Stimulated activated CD4-positive, alpha-beta T cell treated with anti-CD3 and anti-CD28 coated beads, TNF-alpha, amount 100 ng/mL, for 4 hours (primary cell): ENCODE data around the gene SPPL2C.
A peak's percentile ranks its signal among the peaks of the same experiment; 100 is the strongest.

Source experiments
- DNase-seq, 3 experiments: peaks; one replicate each; pipeline ENCODE4 v3.0.0-alpha.2; 2020; ENCODE audit warnings: low read depth in 3 of 3

Gene SPPL2C

GRCh38 chr17:45877467-45877866 lies 32.8 kb downstream of the SPPL2C start:
- no peak for DNase-seq

GRCh38 chr17:45883063-45883462 lies 38.4 kb downstream of the SPPL2C start:
- no peak for DNase-seq

GRCh38 chr17:45886852-45887251 lies 42.2 kb downstream of the SPPL2C start:
- DNase-seq = no peak

GRCh38 chr17:45888392-45888791 lies 43.7 kb downstream of the SPPL2C start:
- DNase-seq = no peak

GRCh38 chr17:45889579-45889978 lies 44.9 kb downstream of the SPPL2C start:
- DNase-seq = no peak

GRCh38 chr17:45893725-45894021 lies 49.0 kb downstream of the SPPL2C start:
- DNase-seq = no peak

- DNase-seq = peak; percentile 68 to 74 (median 71)
Measured at GRCh38 chr17:45894022-45894784, 49.5 kb downstream of the SPPL2C start, which contains the start of gene MAPT. Gene MAPT (plus strand): TSS chr17:45894554. CDS start chr17:45962338, 67,784 bp downstream.

GRCh38 chr17:45895304-45895968 lies 50.8 kb downstream of the SPPL2C start:
- peak in 2 of 3 experiments; percentile 12 to 27 for DNase-seq

- DNase-seq = no peak
Measured at GRCh38 chr17:45895969-45896785, 51.5 kb downstream of the SPPL2C start.
